HL-60 (cell line): Measurements from ENCODE around the gene AQP12B.

ENCODE experiments used
- DNase-seq, 2 experiments: peaks; one replicate each; pipeline ENCODE4 v3.0.0-alpha.2; 2010 to 2020; ENCODE audit warnings: low read depth in 1 of 2, low spot score in 1 of 2
- H3K27ac ChIP-seq: fragments of 250-450 bp; sonication (Bioruptor Pico); replicated peaks from 2 replicates; pipeline ENCODE4 v1.5.1; 2020; ENCODE audit warnings: mild to moderate bottlenecking, moderate library complexity
- H3K27me3 ChIP-seq: fragments of 250-450 bp; sonication (Bioruptor Pico); 2 replicates; pipeline ENCODE4 v1.5.1; 2021; ENCODE audit warnings: mild to moderate bottlenecking, moderate library complexity; ENCODE audit not compliant: insufficient read depth, poor library complexity, severe bottlenecking
- H3K4me3 ChIP-seq: replicated peaks from 2 replicates; pipeline ENCODE4 v1.5.1; 2011; ENCODE audit warnings: mild to moderate bottlenecking, control low read depth, low read length; ENCODE audit not compliant: insufficient read depth
- CTCF ChIP-seq: IDR thresholded peaks from one replicate; pipeline ENCODE4 v1.5.1; 2011; ENCODE audit warnings: low read length, control low read depth, inconsistent platforms; ENCODE audit not compliant: insufficient read depth
- GABPA ChIP-seq: IDR thresholded peaks from 2 replicates; pipeline ENCODE4 v1.6.1; 2012; ENCODE audit warnings: low read depth
- POLR2AphosphoS5 ChIP-seq: IDR thresholded peaks from 2 replicates; pipeline ENCODE4 v1.6.1; 2012; ENCODE audit warnings: low read depth
- REST ChIP-seq: IDR thresholded peaks from 2 replicates; pipeline ENCODE4 v1.6.1; 2012; ENCODE audit warnings: low read depth; ENCODE audit not compliant: insufficient replicate concordance
- SPI1 ChIP-seq: IDR thresholded peaks from 2 replicates; pipeline ENCODE4 v1.6.1; 2012; ENCODE audit warnings: low read depth, mild to moderate bottlenecking, borderline replicate concordance

Gene AQP12B

GRCh38 chr2:240708457-240708856, 25.8 kb upstream of the AQP12B start:
- Histone ChIP-seq H3K4me3 (no peak overlapping the region), H3K27ac (no peak overlapping the region), H3K27me3 (peaks cover 9% of the 10 kb centered on the region)
- no peak for TF ChIP-seq POLR2AphosphoS5
- TF ChIP-seq GABPA = no peak
- TF ChIP-seq SPI1 = no peak
- TF ChIP-seq REST = no peak
- TF ChIP-seq CTCF = no peak
- DNase-seq = no peak

GRCh38 chr2:240707821-240708220, 25.1 kb upstream of the AQP12B start:
- DNase-seq = no peak
- Histone ChIP-seq H3K4me3 (no peak overlapping the region), H3K27ac (no peak overlapping the region), H3K27me3 (peaks cover 9% of the 10 kb centered on the region)
- TF ChIP-seq SPI1 = no peak
- TF ChIP-seq REST = no peak
- no peak for TF ChIP-seq POLR2AphosphoS5
- TF ChIP-seq GABPA = no peak
- TF ChIP-seq CTCF = no peak

- Histone ChIP-seq H3K4me3 (no peak overlapping the region), H3K27me3 (peaks cover 9% of the 10 kb centered on the region), H3K27ac (no peak overlapping the region)
- no peak for DNase-seq
- TF ChIP-seq GABPA (no peak), POLR2AphosphoS5 (no peak), REST (no peak), SPI1 (no peak), CTCF (no peak)
Observed at GRCh38 chr2:240707043-240707756, 24.5 kb upstream of the AQP12B start.
